ENCODE data around the gene BMPER.

GRCh38 chr7:33934391-33934790 is 29.1 kb downstream of the BMPER start:
- TF ChIP-seq EP300 (conservative IDR thresholded peaks at IDR 0.05; ENCODE audit: poor library complexity, severe bottlenecking) (no peak), EZH2 (IDR thresholded peaks at IDR 0.05; ENCODE audit: borderline replicate concordance, insufficient read depth, low read length, poor library complexity, severe bottlenecking) (no peak), CTCF (IDR thresholded peaks at IDR 0.05; ENCODE audit: poor library complexity, severe bottlenecking) (no peak), RAD21 (conservative IDR thresholded peaks at IDR 0.05) (no peak), MXI1 (conservative IDR thresholded peaks at IDR 0.05; ENCODE audit: poor library complexity, severe bottlenecking) (no peak), POLR2AphosphoS5 (IDR thresholded peaks at IDR 0.05) (no peak), SMC3 (conservative IDR thresholded peaks at IDR 0.05; ENCODE audit: poor library complexity) (no peak), REST (IDR thresholded peaks at IDR 0.05; ENCODE audit: borderline replicate concordance) (no peak)

All from neural cell (in vitro differentiated cells).